ENCODE results near the gene MSRB3.

DNA sequence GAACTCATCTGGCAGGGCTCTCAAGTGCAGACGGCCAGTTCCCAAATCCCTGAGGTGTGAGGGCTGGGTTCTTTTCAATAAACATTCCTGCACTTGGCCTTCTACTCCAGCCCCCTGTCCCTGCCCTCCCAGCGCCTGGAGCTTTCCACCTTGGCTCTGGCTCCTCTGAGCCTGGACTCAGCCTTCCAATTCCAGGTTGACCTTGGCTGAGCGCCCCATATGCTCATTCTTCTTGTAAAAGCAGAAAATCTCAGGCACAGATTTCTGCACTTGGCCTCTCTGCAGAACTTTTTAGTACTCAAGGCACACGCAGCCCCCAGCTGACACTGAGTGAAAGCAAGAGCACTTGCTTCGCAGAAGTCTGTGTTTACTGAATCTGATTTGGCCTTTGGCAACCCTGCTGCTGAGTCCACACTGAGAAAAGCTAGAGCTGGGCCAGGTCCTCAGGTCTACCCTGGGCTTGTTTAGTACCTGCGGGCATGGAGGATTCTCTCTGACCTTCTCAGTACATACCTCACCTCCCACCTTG, 222.7 kb downstream of the MSRB3 start:
- TF ChIP-seq, protein P1, sequence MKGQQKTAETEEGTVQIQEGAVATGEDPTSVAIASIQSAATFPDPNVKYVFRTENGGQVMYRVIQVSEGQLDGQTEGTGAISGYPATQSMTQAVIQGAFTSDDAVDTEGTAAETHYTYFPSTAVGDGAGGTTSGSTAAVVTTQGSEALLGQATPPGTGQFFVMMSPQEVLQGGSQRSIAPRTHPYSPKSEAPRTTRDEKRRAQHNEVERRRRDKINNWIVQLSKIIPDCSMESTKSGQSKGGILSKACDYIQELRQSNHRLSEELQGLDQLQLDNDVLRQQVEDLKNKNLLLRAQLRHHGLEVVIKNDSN (CRISPR knock-in tag; IDR thresholded peaks at IDR 0.05) = no peak
- TF ChIP-seq SMAD3 (CRISPR knock-in tag; IDR thresholded peaks at IDR 0.05; ENCODE audit: borderline replicate concordance) = no peak
- TF ChIP-seq, protein P2, sequence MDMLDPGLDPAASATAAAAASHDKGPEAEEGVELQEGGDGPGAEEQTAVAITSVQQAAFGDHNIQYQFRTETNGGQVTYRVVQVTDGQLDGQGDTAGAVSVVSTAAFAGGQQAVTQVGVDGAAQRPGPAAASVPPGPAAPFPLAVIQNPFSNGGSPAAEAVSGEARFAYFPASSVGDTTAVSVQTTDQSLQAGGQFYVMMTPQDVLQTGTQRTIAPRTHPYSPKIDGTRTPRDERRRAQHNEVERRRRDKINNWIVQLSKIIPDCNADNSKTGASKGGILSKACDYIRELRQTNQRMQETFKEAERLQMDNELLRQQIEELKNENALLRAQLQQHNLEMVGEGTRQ (CRISPR knock-in tag; IDR thresholded peaks at IDR 0.05) = no peak
- TF ChIP-seq, protein P3, sequence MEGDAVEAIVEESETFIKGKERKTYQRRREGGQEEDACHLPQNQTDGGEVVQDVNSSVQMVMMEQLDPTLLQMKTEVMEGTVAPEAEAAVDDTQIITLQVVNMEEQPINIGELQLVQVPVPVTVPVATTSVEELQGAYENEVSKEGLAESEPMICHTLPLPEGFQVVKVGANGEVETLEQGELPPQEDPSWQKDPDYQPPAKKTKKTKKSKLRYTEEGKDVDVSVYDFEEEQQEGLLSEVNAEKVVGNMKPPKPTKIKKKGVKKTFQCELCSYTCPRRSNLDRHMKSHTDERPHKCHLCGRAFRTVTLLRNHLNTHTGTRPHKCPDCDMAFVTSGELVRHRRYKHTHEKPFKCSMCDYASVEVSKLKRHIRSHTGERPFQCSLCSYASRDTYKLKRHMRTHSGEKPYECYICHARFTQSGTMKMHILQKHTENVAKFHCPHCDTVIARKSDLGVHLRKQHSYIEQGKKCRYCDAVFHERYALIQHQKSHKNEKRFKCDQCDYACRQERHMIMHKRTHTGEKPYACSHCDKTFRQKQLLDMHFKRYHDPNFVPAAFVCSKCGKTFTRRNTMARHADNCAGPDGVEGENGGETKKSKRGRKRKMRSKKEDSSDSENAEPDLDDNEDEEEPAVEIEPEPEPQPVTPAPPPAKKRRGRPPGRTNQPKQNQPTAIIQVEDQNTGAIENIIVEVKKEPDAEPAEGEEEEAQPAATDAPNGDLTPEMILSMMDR (IDR thresholded peaks at IDR 0.05) = no peak
- no peak for TF ChIP-seq FOXK1 (CRISPR knock-in tag; IDR thresholded peaks at IDR 0.05)
- no peak for TF ChIP-seq IRF2 (CRISPR knock-in tag; IDR thresholded peaks at IDR 0.05; ENCODE audit: borderline replicate concordance, low read depth)
- TF ChIP-seq NFYB (CRISPR knock-in tag; conservative IDR thresholded peaks at IDR 0.05; ENCODE audit: low read depth) = no peak
- no peak for TF ChIP-seq SMAD4 (CRISPR knock-in tag; IDR thresholded peaks at IDR 0.05)
- TF ChIP-seq, protein P4, sequence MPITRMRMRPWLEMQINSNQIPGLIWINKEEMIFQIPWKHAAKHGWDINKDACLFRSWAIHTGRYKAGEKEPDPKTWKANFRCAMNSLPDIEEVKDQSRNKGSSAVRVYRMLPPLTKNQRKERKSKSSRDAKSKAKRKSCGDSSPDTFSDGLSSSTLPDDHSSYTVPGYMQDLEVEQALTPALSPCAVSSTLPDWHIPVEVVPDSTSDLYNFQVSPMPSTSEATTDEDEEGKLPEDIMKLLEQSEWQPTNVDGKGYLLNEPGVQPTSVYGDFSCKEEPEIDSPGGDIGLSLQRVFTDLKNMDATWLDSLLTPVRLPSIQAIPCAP (CRISPR knock-in tag; IDR thresholded peaks at IDR 0.05) = no peak
- TF ChIP-seq SP1 (CRISPR knock-in tag; conservative IDR thresholded peaks at IDR 0.05) = no peak
- TF ChIP-seq, protein P5, sequence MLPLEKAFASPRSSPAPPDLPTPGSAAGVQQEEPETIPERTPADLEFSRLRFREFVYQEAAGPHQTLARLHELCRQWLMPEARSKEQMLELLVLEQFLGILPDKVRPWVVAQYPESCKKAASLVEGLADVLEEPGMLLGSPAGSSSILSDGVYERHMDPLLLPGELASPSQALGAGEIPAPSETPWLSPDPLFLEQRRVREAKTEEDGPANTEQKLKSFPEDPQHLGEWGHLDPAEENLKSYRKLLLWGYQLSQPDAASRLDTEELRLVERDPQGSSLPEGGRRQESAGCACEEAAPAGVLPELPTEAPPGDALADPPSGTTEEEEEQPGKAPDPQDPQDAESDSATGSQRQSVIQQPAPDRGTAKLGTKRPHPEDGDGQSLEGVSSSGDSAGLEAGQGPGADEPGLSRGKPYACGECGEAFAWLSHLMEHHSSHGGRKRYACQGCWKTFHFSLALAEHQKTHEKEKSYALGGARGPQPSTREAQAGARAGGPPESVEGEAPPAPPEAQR (CRISPR knock-in tag; IDR thresholded peaks at IDR 0.05) = no peak
